BLaER1 treated with 17β-estradiol and CSF1 and Interleukin-3, amounts not matched to agents 10 nM and 100 nM (cell line): ENCODE data around the gene NDUFS7.

ENCODE experiments used
- H3K27ac ChIP-seq, 11 experiments: shearing (Covaris generic); formaldehyde crosslinking; 2 replicates each; pipeline ENCODE4 v1.8.1; 2022
- H3K27me3 ChIP-seq, 11 experiments: shearing (Covaris generic); formaldehyde crosslinking; 2 replicates each; pipeline ENCODE4 v1.8.1; 2022
- H3K36me3 ChIP-seq, 11 experiments: shearing (Covaris generic); formaldehyde crosslinking; 2 replicates each; pipeline ENCODE4 v1.8.1; 2022
- H3K4me1 ChIP-seq, 10 experiments: shearing (Covaris generic); formaldehyde crosslinking; 2 replicates each; pipeline ENCODE4 v1.8.1; 2022
- H3K4me2 ChIP-seq, 11 experiments: shearing (Covaris generic); formaldehyde crosslinking; 2 replicates each; pipeline ENCODE4 v1.8.1; 2022
- H3K4me3 ChIP-seq, 10 experiments: shearing (Covaris generic); formaldehyde crosslinking; 2 replicates each; pipeline ENCODE4 v1.8.1; 2022
- H3K9ac ChIP-seq, 11 experiments: shearing (Covaris generic); formaldehyde crosslinking; 2 replicates each; pipeline ENCODE4 v1.8.1; 2022
- H3K9me3 ChIP-seq, 11 experiments: shearing (Covaris generic); formaldehyde crosslinking; replicated peaks in 1 of 11; 2 replicates each; pipeline ENCODE4 v1.8.1; 2022
- H4K20me1 ChIP-seq, 11 experiments: shearing (Covaris generic); formaldehyde crosslinking; 2 replicates each; pipeline ENCODE4 v1.8.1; 2022
- Cebpa-rat ChIP-seq, 11 experiments: shearing (Covaris generic); IDR thresholded peaks; 2 replicates each; pipeline ENCODE4 v1.8.1; 2022

Gene NDUFS7

DNA sequence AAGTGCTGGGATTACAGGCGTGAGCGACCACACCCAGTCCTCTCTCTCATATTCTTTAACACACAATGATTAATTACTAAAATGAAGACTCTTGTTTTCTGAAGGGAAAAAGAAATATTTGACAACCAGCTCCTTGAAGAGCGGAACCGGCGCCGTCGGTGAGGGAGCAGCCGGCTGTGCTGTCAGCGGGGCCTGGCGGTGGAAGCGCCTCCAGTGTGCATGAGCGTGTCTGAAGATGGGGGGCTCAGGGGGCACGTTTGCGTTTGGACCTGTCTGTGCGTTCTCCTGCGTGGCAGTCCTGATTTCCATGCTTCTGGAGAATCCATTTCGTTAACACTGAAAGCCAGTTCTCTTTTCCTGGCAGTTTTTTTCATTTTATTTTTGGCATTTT, 7.3 kb upstream of the NDUFS7 start:
- Histone ChIP-seq H3K27ac (peak overlapping the region in 6 of 11 experiments; percentile 33 to 73 (median 64); a peak in 11 of 22 replicates), H3K4me2 (peak overlapping the region in 8 of 11 experiments; percentile 36 to 66 (median 60); a peak in 10 of 22 replicates), H3K4me3 (no peak overlapping the region), H4K20me1 (peaks cover 0 to 38% (median 0%) of the 10 kb centered on the region in 11 experiments; a peak in 5 of 22 replicates), H3K9ac (peak overlapping the region in 5 of 11 experiments; percentile 9 to 58 (median 51); a peak in 7 of 22 replicates), H3K9me3 (no peaks in the 10 kb centered on the region), H3K27me3 (no peaks in the 10 kb centered on the region), H3K4me1 (peaks cover 4 to 72% (median 64%) of the 10 kb centered on the region in 10 experiments), H3K36me3 (peaks cover 18 to 53% (median 42%) of the 10 kb centered on the region in 11 experiments)
- no peak for TF ChIP-seq Cebpa-rat (IDR thresholded peaks at IDR 0.05)

GRCh38 chr19:1377176-1377964, 6.3 kb upstream of the NDUFS7 start:
- peaks cover 0 to 63% (median 55%) of the 10 kb centered on the region in 10 experiments; a peak in 16 of 20 replicates for H3K4me1 ChIP-seq
- peak overlapping the region in 5 of 11 experiments; percentile 7 to 73 (median 71); a peak in 8 of 22 replicates for H3K27ac ChIP-seq
- TF ChIP-seq Cebpa-rat (IDR thresholded peaks at IDR 0.05), result no peak
- H3K4me2 ChIP-seq, result peak overlapping the region in 5 of 11 experiments; percentile 46 to 66 (median 63); a peak in 4 of 22 replicates
- peaks cover 0 to 40% (median 0%) of the 10 kb centered on the region in 11 experiments; a peak in 4 of 22 replicates for H4K20me1 ChIP-seq
- H3K9ac ChIP-seq, result peak overlapping the region in 4 of 11 experiments; percentile 7 to 58 (median 52); a peak in 5 of 22 replicates
- H3K27me3 ChIP-seq, result no peaks in the 10 kb centered on the region
- H3K4me3 ChIP-seq, result no peak overlapping the region
- peaks cover 18 to 47% (median 42%) of the 10 kb centered on the region in 11 experiments for H3K36me3 ChIP-seq
- H3K9me3 ChIP-seq, result no peaks in the 10 kb centered on the region

- Histone ChIP-seq H3K27me3 (no peaks in the 10 kb centered on the region), H3K4me3 (no peak overlapping the region), H3K4me1 (peaks cover 0 to 55% (median 47%) of the 10 kb centered on the region in 10 experiments; a peak in 16 of 20 replicates), H3K36me3 (peaks cover 14 to 39% (median 37%) of the 10 kb centered on the region in 11 experiments), H3K9ac (peak overlapping the region in 1 of 11 experiments; percentile 52; a peak in 2 of 22 replicates), H3K27ac (peak overlapping the region in 4 of 11 experiments; percentile 56 to 73 (median 71); a peak in 5 of 22 replicates), H4K20me1 (peaks cover 0 to 45% (median 0%) of the 10 kb centered on the region in 11 experiments; a peak in 4 of 22 replicates), H3K9me3 (no peaks in the 10 kb centered on the region), H3K4me2 (no peak overlapping the region)
- TF ChIP-seq Cebpa-rat (IDR thresholded peaks at IDR 0.05), result no peak
Measured at GRCh38 chr19:1377965-1378785, 5.5 kb upstream of the NDUFS7 start.

GRCh38 chr19:1379126-1379905, 4.4 kb upstream of the NDUFS7 start:
- H3K4me1 ChIP-seq, result peaks cover 0 to 43% (median 37%) of the 10 kb centered on the region in 10 experiments; a peak in 16 of 20 replicates
- no peak overlapping the region for H3K27ac ChIP-seq
- peaks cover 0 to 36% (median 0%) of the 10 kb centered on the region in 11 experiments; a peak in 7 of 22 replicates for H4K20me1 ChIP-seq
- peak overlapping the region in 3 of 11 experiments; percentile 12 to 24 (median 20); a peak in 3 of 22 replicates for H3K4me2 ChIP-seq
- no peaks in the 10 kb centered on the region for H3K27me3 ChIP-seq
- no peak for TF ChIP-seq Cebpa-rat (IDR thresholded peaks at IDR 0.05)
- H3K9me3 ChIP-seq, result no peaks in the 10 kb centered on the region
- H3K4me3 ChIP-seq, result no peak overlapping the region
- H3K9ac ChIP-seq, result peak overlapping the region in 2 of 11 experiments; percentile 13 to 33; a peak in 1 of 22 replicates
- H3K36me3 ChIP-seq, result peaks cover 3 to 28% (median 25%) of the 10 kb centered on the region in 11 experiments

- H3K4me1 ChIP-seq, result peaks cover 6 to 41% (median 36%) of the 10 kb centered on the region in 10 experiments
- H3K36me3 ChIP-seq, result peaks cover 0 to 21% (median 18%) of the 10 kb centered on the region in 11 experiments; a peak in 19 of 22 replicates
- H3K9me3 ChIP-seq, result no peaks in the 10 kb centered on the region
- no peaks in the 10 kb centered on the region for H3K27me3 ChIP-seq
- H3K9ac ChIP-seq, result 0 out of 22 replicates have a peak overlapping the region, but pooled peaks of 1 of the 11 experiments have one; percentile 13
- peaks cover 0 to 36% (median 0%) of the 10 kb centered on the region in 11 experiments; a peak in 9 of 22 replicates for H4K20me1 ChIP-seq
- H3K4me2 ChIP-seq, result peak overlapping the region in 3 of 11 experiments; percentile 12 to 24 (median 20); a peak in 3 of 22 replicates
- TF ChIP-seq Cebpa-rat (IDR thresholded peaks at IDR 0.05), result no peak
- no peak overlapping the region for H3K4me3 ChIP-seq
- no peak overlapping the region for H3K27ac ChIP-seq
Measured at GRCh38 chr19:1379961-1380489, 3.7 kb upstream of the NDUFS7 start.

GRCh38 chr19:1382250-1382649, 1.5 kb upstream of the NDUFS7 start:
- Histone ChIP-seq H3K4me2 (no peak overlapping the region), H3K27ac (no peak overlapping the region), H3K4me1 (peaks cover 19 to 46% (median 32%) of the 10 kb centered on the region in 10 experiments), H3K4me3 (no peak overlapping the region), H3K27me3 (no peaks in the 10 kb centered on the region), H3K9me3 (no peaks in the 10 kb centered on the region), H4K20me1 (peaks cover 4 to 55% (median 17%) of the 10 kb centered on the region in 11 experiments; a peak in 15 of 22 replicates), H3K36me3 (peaks cover 7 to 28% (median 23%) of the 10 kb centered on the region in 11 experiments; a peak in 20 of 22 replicates), H3K9ac (no peak overlapping the region)
- TF ChIP-seq Cebpa-rat (IDR thresholded peaks at IDR 0.05), result no peak

- Histone ChIP-seq H3K9me3 (no peaks in the 10 kb centered on the region), H3K36me3 (peaks cover 6 to 24% (median 20%) of the 10 kb centered on the region in 11 experiments; a peak in 21 of 22 replicates), H3K27ac (peak overlapping the region in 1 of 11 experiments; percentile 92; a peak in 2 of 22 replicates), H3K4me3 (peak overlapping the region in 3 of 10 experiments; percentile 16 to 99 (median 35); a peak in 4 of 20 replicates), H4K20me1 (peaks cover 5 to 57% (median 20%) of the 10 kb centered on the region in 11 experiments; a peak in 15 of 22 replicates), H3K4me2 (peak overlapping the region in 1 of 11 experiments; percentile 21; a peak in 2 of 22 replicates), H3K9ac (peak overlapping the region in 2 of 11 experiments; percentile 89 to 96; a peak in 1 of 22 replicates), H3K4me1 (peaks cover 19 to 43% (median 29%) of the 10 kb centered on the region in 10 experiments), H3K27me3 (no peaks in the 10 kb centered on the region)
- TF ChIP-seq Cebpa-rat (IDR thresholded peaks at IDR 0.05), result no peak
Measured at GRCh38 chr19:1383017-1383311, 743 bp upstream of the NDUFS7 start.
